ENCODE results near the gene AKNA. TPM values are rescaled to one million over a fixed set of nuclear protein-coding genes. Genes with fewer than 3 reads are reported as not detected.
A peak's percentile ranks its signal among the peaks of the same experiment; 100 is the strongest.

Gene AKNA
- total RNA-seq, 1 donor from 2014 or later = 66.9 TPM

- H3K4me1 ChIP-seq = peaks cover 32% of the 10 kb centered on the region
- H3K27ac ChIP-seq = no peak overlapping the region
- DNase-seq (no peak), ATAC-seq (no peak)
- no peaks in the 10 kb centered on the region for H3K9me3 ChIP-seq
- H3K36me3 ChIP-seq = peaks cover 86% of the 10 kb centered on the region
- TF ChIP-seq CTCF (IDR thresholded peaks at IDR 0.05) = no peak
- no peak overlapping the region for H3K4me3 ChIP-seq
- intact Hi-C loops (cut with DNase I) = no loop called here
- no peaks in the 10 kb centered on the region for H3K27me3 ChIP-seq (ENCODE audit: low read depth)
Measured at GRCh38 chr9:114362394-114362793, 25.4 kb downstream of the AKNA start.

- Histone ChIP-seq H3K4me1 (peaks cover 23% of the 10 kb centered on the region), H3K9me3 (no peaks in the 10 kb centered on the region), H3K4me3 (no peak overlapping the region), H3K36me3 (peaks cover 89% of the 10 kb centered on the region), H3K27ac (no peak overlapping the region), H3K27me3 (ENCODE audit: low read depth) (no peaks in the 10 kb centered on the region)
- no peak for TF ChIP-seq CTCF (IDR thresholded peaks at IDR 0.05)
- intact Hi-C loops (cut with DNase I) = no loop called here
- ATAC-seq (no peak), DNase-seq (no peak)
Measured at GRCh38 chr9:114361542-114361941, 26.2 kb downstream of the AKNA start.

GRCh38 chr9:114359801-114360200 lies 28.0 kb downstream of the AKNA start:
- intact Hi-C loops (cut with DNase I) = no loop called here
- no peak overlapping the region for H3K4me3 ChIP-seq
- no peak for TF ChIP-seq CTCF (IDR thresholded peaks at IDR 0.05)
- no peaks in the 10 kb centered on the region for H3K27me3 ChIP-seq (ENCODE audit: low read depth)
- ATAC-seq (no peak), DNase-seq (no peak)
- H3K36me3 ChIP-seq = peaks cover 100% of the 10 kb centered on the region
- no peaks in the 10 kb centered on the region for H3K9me3 ChIP-seq
- no peak overlapping the region for H3K27ac ChIP-seq
- peaks cover 6% of the 10 kb centered on the region for H3K4me1 ChIP-seq

- H3K4me1 ChIP-seq = no peaks in the 10 kb centered on the region
- intact Hi-C loops (cut with DNase I) = no loop called here
- peak in 1 of 2 donors; percentile 5 for ATAC-seq
- peaks cover 93% of the 10 kb centered on the region for H3K36me3 ChIP-seq
- DNase-seq = no peak
- H3K27me3 ChIP-seq (ENCODE audit: low read depth) = no peaks in the 10 kb centered on the region
- TF ChIP-seq CTCF (IDR thresholded peaks at IDR 0.05) = no peak
- no peak overlapping the region for H3K27ac ChIP-seq
- H3K9me3 ChIP-seq = no peaks in the 10 kb centered on the region
- H3K4me3 ChIP-seq = no peak overlapping the region
Measured at GRCh38 chr9:114357911-114358328, 29.9 kb downstream of the AKNA start.

GRCh38 chr9:114357360-114357759 lies 30.4 kb downstream of the AKNA start:
- DNase-seq (no peak), ATAC-seq (no peak)
- H3K9me3 ChIP-seq = no peaks in the 10 kb centered on the region
- TF ChIP-seq CTCF (IDR thresholded peaks at IDR 0.05) = no peak
- no peaks in the 10 kb centered on the region for H3K27me3 ChIP-seq (ENCODE audit: low read depth)
- intact Hi-C loops (cut with DNase I) = no loop called here
- H3K27ac ChIP-seq = no peak overlapping the region
- no peak overlapping the region for H3K4me3 ChIP-seq
- peaks cover 93% of the 10 kb centered on the region for H3K36me3 ChIP-seq
- no peaks in the 10 kb centered on the region for H3K4me1 ChIP-seq

- intact Hi-C loops (cut with DNase I) = no loop called here
- DNase-seq = no peak
- ATAC-seq = no peak
- Histone ChIP-seq H3K36me3 (peaks cover 93% of the 10 kb centered on the region), H3K4me3 (no peak overlapping the region), H3K27me3 (ENCODE audit: low read depth) (no peaks in the 10 kb centered on the region), H3K9me3 (no peaks in the 10 kb centered on the region), H3K27ac (no peak overlapping the region), H3K4me1 (no peaks in the 10 kb centered on the region)
- no peak for TF ChIP-seq CTCF (IDR thresholded peaks at IDR 0.05)
Measured at GRCh38 chr9:114356792-114357191, 31.0 kb downstream of the AKNA start.
